Uterus (tissue), 4 donors: Measurements from ENCODE around the gene LDB1. TPM values are rescaled to one million over a fixed set of nuclear protein-coding genes. Genes with fewer than 3 reads are reported as not detected.

Source experiments
- DNase-seq, 2 donors: peaks; one replicate each; pipeline ENCODE4 v3.0.0-alpha.2; 2019 to 2020
- H3K27ac ChIP-seq, 2 donors: fragments of 200-600 bp; sonication (generic); 1 replicate in 1 of 2; 2 replicates in 1 of 2; pipeline ENCODE4 v1.5.1; 2016 to 2018
- H3K27me3 ChIP-seq, 2 donors: fragments of 200-600 bp; sonication (generic); one replicate each; pipeline ENCODE4 v1.5.1; 2018 to 2019; ENCODE audit warnings: control low read depth in 1 of 2
- H3K36me3 ChIP-seq, 2 donors: fragments of 200-600 bp; sonication (generic); one replicate each; pipeline ENCODE4 v1.5.1; 2019; ENCODE audit warnings: control low read depth in 1 of 2
- H3K4me1 ChIP-seq, 2 donors: fragments of 200-600 bp; sonication (generic); one replicate each; pipeline ENCODE4 v1.5.1; 2018 to 2019; ENCODE audit warnings: control low read depth in 1 of 2
- H3K4me3 ChIP-seq, 2 donors: fragments of 200-600 bp; sonication (generic); 1 replicate in 1 of 2; 2 replicates in 1 of 2; pipeline ENCODE4 v1.5.1; 2018 to 2019; ENCODE audit warnings: mild to moderate bottlenecking in 1 of 2
- H3K9me3 ChIP-seq, 2 donors: fragments of 200-600 bp; sonication (generic); one replicate each; pipeline ENCODE4 v1.5.1; 2019; ENCODE audit warnings: control low read depth in 1 of 2
- CTCF ChIP-seq, 4 experiments: fragments of 200-600 bp in 2 of 4; fragments of 450-650 bp in 2 of 4; sonication (generic) in 2 of 4; IDR thresholded peaks; one replicate each; pipeline ENCODE4 v1.5.1; 2016 to 2019; ENCODE audit warnings: antibody characterized with exemption in 4 of 4, mild to moderate bottlenecking in 2 of 4, moderate library complexity in 1 of 4
- POLR2A ChIP-seq, 2 donors: fragments of 450-650 bp; IDR thresholded peaks; one replicate each; pipeline ENCODE4 v1.6.1; 2016; ENCODE audit warnings: antibody characterized with exemption in 2 of 2, mild to moderate bottlenecking in 1 of 2, moderate library complexity in 1 of 2
- intact Hi-C: fragments of 100-400 bp; cut with DNase I; formaldehyde crosslinking; loops from one replicate; pipeline ENCODE4 v1.15.1; 2023; ENCODE audit warnings: low total_unique reads
- total RNA-seq, 4 donors: library from RNA; depleted of rRNA in 3 of 4; stranded (reverse); fragments of >200 nt in 3 of 4; gene quantifications; one replicate each; pipeline versions ENCODE4 v1.1.0 to v1.2.4, GENCODE V29; 2014 to 2023
- donor health status: DM: yes; HTN: yes; CAD: no.

The LDB1 gene
- total RNA-seq, 4 donors from 2014 or later, result 17.4 to 121 (median 43.8) TPM

- H3K4me1 ChIP-seq, result peaks cover 10 to 39% of the 10 kb centered on the region in 2 donors
- no peaks in the 10 kb centered on the region for H3K27me3 ChIP-seq
- TF ChIP-seq POLR2A (IDR thresholded peaks at IDR 0.05) (no peak), CTCF (IDR thresholded peaks at IDR 0.05) (no peak)
- intact Hi-C loops, result no loop called here
- no peaks in the 10 kb centered on the region for H3K36me3 ChIP-seq
- no peaks in the 10 kb centered on the region for H3K9me3 ChIP-seq
- peak overlapping the region; percentile 45 to 55 for H3K4me3 ChIP-seq
- no peak for DNase-seq
- peak overlapping the region; percentile 98 to 100 for H3K27ac ChIP-seq
Measured at GRCh38 chr10:102113261-102113955, 6.8 kb downstream of the LDB1 start.

- intact Hi-C loops, result no loop called here
- H3K36me3 ChIP-seq, result no peaks in the 10 kb centered on the region
- no peak for TF ChIP-seq POLR2A (IDR thresholded peaks at IDR 0.05)
- no peak for TF ChIP-seq CTCF (IDR thresholded peaks at IDR 0.05)
- H3K9me3 ChIP-seq, result no peaks in the 10 kb centered on the region
- peaks cover 10 to 29% of the 10 kb centered on the region in 2 donors for H3K4me1 ChIP-seq
- H3K27me3 ChIP-seq, result no peaks in the 10 kb centered on the region
- no peak for DNase-seq
- H3K27ac ChIP-seq, result peak overlapping the region in 1 of 2 donors; percentile 100
- H3K4me3 ChIP-seq, result no peak overlapping the region
Measured at GRCh38 chr10:102112210-102112817, 7.9 kb downstream of the LDB1 start.

GRCh38 chr10:102111276-102111675 lies 8.9 kb downstream of the LDB1 start:
- Histone ChIP-seq H3K36me3 (no peaks in the 10 kb centered on the region), H3K9me3 (no peaks in the 10 kb centered on the region), H3K27me3 (no peaks in the 10 kb centered on the region), H3K4me3 (no peak overlapping the region), H3K27ac (no peak overlapping the region), H3K4me1 (peaks cover 10 to 20% of the 10 kb centered on the region in 2 donors)
- TF ChIP-seq POLR2A (IDR thresholded peaks at IDR 0.05) (no peak), CTCF (IDR thresholded peaks at IDR 0.05) (no peak)
- intact Hi-C loops, result no loop called here
- no peak for DNase-seq

- intact Hi-C loops, result no loop called here
- no peak overlapping the region for H3K4me3 ChIP-seq
- no peaks in the 10 kb centered on the region for H3K27me3 ChIP-seq
- no peak for DNase-seq
- TF ChIP-seq CTCF (IDR thresholded peaks at IDR 0.05), result no peak
- no peak for TF ChIP-seq POLR2A (IDR thresholded peaks at IDR 0.05)
- no peaks in the 10 kb centered on the region for H3K36me3 ChIP-seq
- H3K4me1 ChIP-seq, result peaks cover 10% of the 10 kb centered on the region in 2 donors
- no peak overlapping the region for H3K27ac ChIP-seq
- H3K9me3 ChIP-seq, result no peaks in the 10 kb centered on the region
Measured at GRCh38 chr10:102109166-102110116, 10.7 kb downstream of the LDB1 start.
